ENCODE measurements around the gene CTNNA2. TPM values are rescaled to one million over a fixed set of nuclear protein-coding genes. Genes with fewer than 3 reads are reported as not detected.

The CTNNA2 gene
- polyA plus RNA-seq, 4 donors, result 3.9 to 4.6 (median 4.3) TPM

GRCh38 chr2:79700651-79701050 lies 187.8 kb downstream of the CTNNA2 start:
- no peak for DNase-seq (ENCODE audit: low read depth in 4 of 4, low spot score in 3 of 4)

GRCh38 chr2:79702905-79703304 lies 190.1 kb downstream of the CTNNA2 start:
- DNase-seq (ENCODE audit: low read depth in 4 of 4, low spot score in 3 of 4), result no peak

GRCh38 chr2:79711098-79711497 lies 198.2 kb downstream of the CTNNA2 start:
- no peak for DNase-seq (ENCODE audit: low read depth in 4 of 4, low spot score in 3 of 4)

- DNase-seq (ENCODE audit: low read depth in 4 of 4, low spot score in 3 of 4), result no peak
These were observed 200.4 kb downstream of the CTNNA2 start for GRCh38 chr2:79713131-79713785.

GRCh38 chr2:79714283-79714682 lies 201.4 kb downstream of the CTNNA2 start:
- DNase-seq (ENCODE audit: low read depth in 4 of 4, low spot score in 3 of 4), result no peak

GRCh38 chr2:79715338-79715737 lies 202.5 kb downstream of the CTNNA2 start:
- no peak for DNase-seq (ENCODE audit: low read depth in 4 of 4, low spot score in 3 of 4)

GRCh38 chr2:79716266-79716665 lies 203.4 kb downstream of the CTNNA2 start:
- no peak for DNase-seq (ENCODE audit: low read depth in 4 of 4, low spot score in 3 of 4)

- no peak for DNase-seq (ENCODE audit: low read depth in 4 of 4, low spot score in 3 of 4)
These were observed 204.6 kb downstream of the CTNNA2 start for GRCh38 chr2:79717364-79718007.

GRCh38 chr2:79721061-79721460 lies 208.2 kb downstream of the CTNNA2 start:
- DNase-seq (ENCODE audit: low read depth in 4 of 4, low spot score in 3 of 4), result no peak

GRCh38 chr2:79721966-79722365 lies 209.1 kb downstream of the CTNNA2 start:
- no peak for DNase-seq (ENCODE audit: low read depth in 4 of 4, low spot score in 3 of 4)

- DNase-seq (ENCODE audit: low read depth in 4 of 4, low spot score in 3 of 4), result no peak
These were observed 211.0 kb downstream of the CTNNA2 start for GRCh38 chr2:79723830-79724229.

GRCh38 chr2:79729532-79729931 lies 216.7 kb downstream of the CTNNA2 start:
- no peak for DNase-seq (ENCODE audit: low read depth in 4 of 4, low spot score in 3 of 4)

- DNase-seq (ENCODE audit: low read depth in 4 of 4, low spot score in 3 of 4), result no peak
These were observed 221.7 kb downstream of the CTNNA2 start for GRCh38 chr2:79734518-79734917.

- no peak for DNase-seq (ENCODE audit: low read depth in 4 of 4, low spot score in 3 of 4)
These were observed 228.1 kb downstream of the CTNNA2 start for GRCh38 chr2:79740879-79741443.

- no peak for DNase-seq (ENCODE audit: low read depth in 4 of 4, low spot score in 3 of 4)
These were observed 237.5 kb downstream of the CTNNA2 start for GRCh38 chr2:79750321-79750720.

GRCh38 chr2:79757526-79757925 lies 244.7 kb downstream of the CTNNA2 start:
- DNase-seq (ENCODE audit: low read depth in 4 of 4, low spot score in 3 of 4), result no peak

- DNase-seq (ENCODE audit: low read depth in 4 of 4, low spot score in 3 of 4), result no peak
These were observed 245.2 kb downstream of the CTNNA2 start for GRCh38 chr2:79758042-79758441.

GRCh38 chr2:79758749-79759282 lies 246.0 kb downstream of the CTNNA2 start:
- no peak for DNase-seq (ENCODE audit: low read depth in 4 of 4, low spot score in 3 of 4)

- no peak for DNase-seq (ENCODE audit: low read depth in 4 of 4, low spot score in 3 of 4)
These were observed 258.1 kb downstream of the CTNNA2 start for GRCh38 chr2:79770926-79771325.

- DNase-seq (ENCODE audit: low read depth in 4 of 4, low spot score in 3 of 4), result no peak
These were observed 258.6 kb downstream of the CTNNA2 start for GRCh38 chr2:79771493-79771892.

- no peak for DNase-seq (ENCODE audit: low read depth in 4 of 4, low spot score in 3 of 4)
These were observed 261.2 kb downstream of the CTNNA2 start for GRCh38 chr2:79774016-79774415.

- DNase-seq (ENCODE audit: low read depth in 4 of 4, low spot score in 3 of 4), result no peak
These were observed 263.6 kb downstream of the CTNNA2 start for GRCh38 chr2:79776461-79776860.

All from right renal pelvis (tissue), 4 donors.